Kidney glomerular epithelial cell (primary cell): ENCODE measurements around the gene CUL5.
"Not testable (repeated sequence)": the region's sequence is repeated elsewhere in the genome, so short reads cannot be mapped to it uniquely, and the experiment has no call there.

Source experiments
- DNase-seq: peaks from one replicate; lab custom pipeline; 2025; lab: John Stamatoyannopoulos, UW

The CUL5 gene

GRCh38 chr11:108025387-108026080 is 16.8 kb downstream of the CUL5 start:
- DNase-seq = no peak

GRCh38 chr11:108027057-108027456 is 18.4 kb downstream of the CUL5 start:
- no peak for DNase-seq

GRCh38 chr11:108028822-108029441 is 20.2 kb downstream of the CUL5 start:
- not testable (repeated sequence) for DNase-seq

GRCh38 chr11:108031604-108032003 is 22.9 kb downstream of the CUL5 start:
- DNase-seq = not testable (repeated sequence)

- DNase-seq = no peak
Measured at GRCh38 chr11:108032800-108033199, 24.1 kb downstream of the CUL5 start.

- DNase-seq = no peak
Measured at GRCh38 chr11:108034034-108034433, 25.3 kb downstream of the CUL5 start.

- no peak for DNase-seq
Measured at GRCh38 chr11:108034952-108035351, 26.3 kb downstream of the CUL5 start.

- DNase-seq = no peak
Measured at GRCh38 chr11:108035690-108036089, 27.0 kb downstream of the CUL5 start.

- DNase-seq = no peak
Measured at GRCh38 chr11:108037211-108037610, 28.5 kb downstream of the CUL5 start.

GRCh38 chr11:108037636-108038035 is 28.9 kb downstream of the CUL5 start:
- no peak for DNase-seq

GRCh38 chr11:108048269-108048668 is 39.6 kb downstream of the CUL5 start:
- DNase-seq = no peak

GRCh38 chr11:108062336-108062735 is 53.6 kb downstream of the CUL5 start:
- no peak for DNase-seq

GRCh38 chr11:108063410-108063809 is 54.7 kb downstream of the CUL5 start:
- no peak for DNase-seq

- DNase-seq = peak; percentile 17
Measured at GRCh38 chr11:108069947-108070346, 61.2 kb downstream of the CUL5 start.

- no peak for DNase-seq
Measured at GRCh38 chr11:108084811-108085210, 76.1 kb downstream of the CUL5 start.

- no peak for DNase-seq
Measured at GRCh38 chr11:108085672-108086071, 77.0 kb downstream of the CUL5 start.

GRCh38 chr11:108092134-108092533 is 83.4 kb downstream of the CUL5 start:
- DNase-seq = no peak

- DNase-seq = no peak
Measured at GRCh38 chr11:108093128-108093904, 84.6 kb downstream of the CUL5 start.

- no peak for DNase-seq
Measured at GRCh38 chr11:108097179-108097578, 88.5 kb downstream of the CUL5 start.

GRCh38 chr11:108101090-108101775 is 92.5 kb downstream of the CUL5 start:
- no peak for DNase-seq

GRCh38 chr11:108111126-108111525 is 102.4 kb downstream of the CUL5 start:
- no peak for DNase-seq

GRCh38 chr11:108112057-108112456 is 103.4 kb downstream of the CUL5 start:
- DNase-seq = no peak
